ENCODE results near the gene CHST15.
"Not testable (repeated sequence)": the region's sequence is repeated elsewhere in the genome, so short reads cannot be mapped to it uniquely, and the experiment has no call there.

The CHST15 gene

GRCh38 chr10:124098575-124098974 is 5.2 kb upstream of the CHST15 start:
- no peak for DNase-seq (ENCODE audit: low spot score)

GRCh38 chr10:124097883-124098282 is 4.5 kb upstream of the CHST15 start:
- DNase-seq (ENCODE audit: low spot score), result no peak

GRCh38 chr10:124096494-124096893 is 3.1 kb upstream of the CHST15 start:
- no peak for DNase-seq (ENCODE audit: low spot score)

- DNase-seq (ENCODE audit: low spot score), result not testable (repeated sequence)
These were observed 2.4 kb upstream of the CHST15 start for GRCh38 chr10:124095801-124096200.

- no peak for DNase-seq (ENCODE audit: low spot score)
These were observed 1.7 kb upstream of the CHST15 start for GRCh38 chr10:124095096-124095495.

GRCh38 chr10:124094419-124094785 is 1.0 kb upstream of the CHST15 start:
- DNase-seq (ENCODE audit: low spot score), result no peak

- not testable (repeated sequence) for DNase-seq (ENCODE audit: low spot score)
These were observed 498 bp upstream of the CHST15 start for GRCh38 chr10:124093774-124094418.

GRCh38 chr10:124092250-124092859 is 1.0 kb downstream of the CHST15 start:
- peak; percentile 79 for DNase-seq (ENCODE audit: low spot score)

- DNase-seq (ENCODE audit: low spot score), result no peak
These were observed 1.6 kb downstream of the CHST15 start for GRCh38 chr10:124091646-124092249.

- DNase-seq (ENCODE audit: low spot score), result no peak
These were observed 2.7 kb downstream of the CHST15 start for GRCh38 chr10:124090601-124091209.

- DNase-seq (ENCODE audit: low spot score), result no peak
These were observed 3.5 kb downstream of the CHST15 start for GRCh38 chr10:124089859-124090258.

- no peak for DNase-seq (ENCODE audit: low spot score)
These were observed 4.5 kb downstream of the CHST15 start for GRCh38 chr10:124088915-124089314.

- DNase-seq (ENCODE audit: low spot score), result no peak
These were observed 5.4 kb downstream of the CHST15 start for GRCh38 chr10:124087672-124088634.

GRCh38 chr10:124086787-124087671 is 6.4 kb downstream of the CHST15 start:
- DNase-seq (ENCODE audit: low spot score), result no peak

GRCh38 chr10:124086097-124086710 is 7.2 kb downstream of the CHST15 start:
- no peak for DNase-seq (ENCODE audit: low spot score)

GRCh38 chr10:124085680-124086079 is 7.7 kb downstream of the CHST15 start:
- DNase-seq (ENCODE audit: low spot score), result no peak

- DNase-seq (ENCODE audit: low spot score), result no peak
These were observed 8.7 kb downstream of the CHST15 start for GRCh38 chr10:124084708-124085107.

- DNase-seq (ENCODE audit: low spot score), result no peak
These were observed 9.5 kb downstream of the CHST15 start for GRCh38 chr10:124083740-124084397.

- DNase-seq (ENCODE audit: low spot score), result no peak
These were observed 10.2 kb downstream of the CHST15 start for GRCh38 chr10:124083047-124083739.
